K562 (cell line): ENCODE data around the gene RALGPS1.
"Not testable (repeated sequence)": the region's sequence is repeated elsewhere in the genome, so short reads cannot be mapped to it uniquely, and the experiment has no call there.

ENCODE experiments used
- GMEB1 ChIP-seq: fragments of 250-450 bp; sonication (Bioruptor Pico); IDR thresholded peaks from 2 replicates; pipeline ENCODE4 v1.4.0; 2020; ENCODE audit warnings: mild to moderate bottlenecking
- SP1 ChIP-seq: sonication (generic); formaldehyde crosslinking; IDR thresholded peaks from 2 replicates; pipeline ENCODE4 v1.8.1; 2022; ENCODE audit warnings: mild to moderate bottlenecking, missing genetic modification reagents
- TAF1 ChIP-seq: IDR thresholded peaks from 2 replicates; pipeline ENCODE4 v1.6.1; 2011; ENCODE audit warnings: mild to moderate bottlenecking, low read length, moderate library complexity; ENCODE audit not compliant: insufficient read depth, control insufficient read depth, severe bottlenecking; ENCODE audit errors: extremely low read depth

- not testable (repeated sequence) for TF ChIP-seq GMEB1 (CRISPR knock-in tag); TAF1; SP1 (CRISPR knock-in tag)
These were observed 103.4 kb downstream of the RALGPS1 start for GRCh38 chr9:127017979-127018378.
